Mesendoderm (in vitro differentiated cells): ENCODE measurements around the gene MVD.

Experiments
- DNase-seq: peaks from one replicate; pipeline ENCODE4 v3.0.0; 2013
- H2AK5ac ChIP-seq: 2 replicates; pipeline ENCODE4 v1.6.1; 2013; ENCODE audit warnings: low read length, inconsistent platforms
- H2BK120ac ChIP-seq: 2 replicates; pipeline ENCODE4 v1.6.1; 2013; ENCODE audit warnings: low read depth, mild to moderate bottlenecking, low read length, moderate library complexity, mixed read lengths
- H2BK15ac ChIP-seq: replicated peaks from 2 replicates; pipeline ENCODE4 v1.6.1; 2013; ENCODE audit warnings: low read depth, mild to moderate bottlenecking, moderate library complexity
- H2BK5ac ChIP-seq: 2 replicates; pipeline ENCODE4 v1.6.1; 2013; ENCODE audit warnings: low read length, inconsistent platforms
- H3K18ac ChIP-seq: 2 replicates; pipeline ENCODE4 v1.6.1; 2013; ENCODE audit warnings: mild to moderate bottlenecking, low read length, mixed read lengths
- H3K23ac ChIP-seq: one replicate; pipeline ENCODE4 v1.6.1; 2013; ENCODE audit warnings: low read length
- H3K27ac ChIP-seq: 2 replicates; pipeline ENCODE4 v1.5.1; 2013; ENCODE audit warnings: low read depth, mild to moderate bottlenecking, inconsistent platforms, low read length, moderate library complexity
- H3K27me3 ChIP-seq: 2 replicates; pipeline ENCODE4 v1.6.1; 2013; ENCODE audit warnings: low read length, control low read depth, mild to moderate bottlenecking, inconsistent platforms; ENCODE audit not compliant: insufficient read depth, poor library complexity
- H3K36me3 ChIP-seq: 2 replicates; pipeline ENCODE4 v1.6.1; 2013; ENCODE audit warnings: low read length, inconsistent platforms; ENCODE audit not compliant: control insufficient read depth, insufficient read depth
- H3K4ac ChIP-seq: one replicate; pipeline ENCODE4 v1.6.1; 2013; ENCODE audit warnings: low read depth, mild to moderate bottlenecking, low read length, moderate library complexity
- H3K4me1 ChIP-seq: 2 replicates; pipeline ENCODE4 v1.6.1; 2013; ENCODE audit warnings: low read depth, low read length, inconsistent platforms; ENCODE audit not compliant: control insufficient read depth
- H3K4me2 ChIP-seq: 2 replicates; pipeline ENCODE4 v1.6.1; 2013; ENCODE audit warnings: low read length
- H3K4me3 ChIP-seq: 2 replicates; pipeline ENCODE4 v1.5.1; 2013; ENCODE audit warnings: mild to moderate bottlenecking, low read length
- H3K56ac ChIP-seq: one replicate; pipeline ENCODE4 v1.6.1; 2013; ENCODE audit warnings: low read length
- H3K79me1 ChIP-seq: 2 replicates; pipeline ENCODE4 v1.6.1; 2013; ENCODE audit warnings: low read length, inconsistent platforms
- H3K79me2 ChIP-seq: 2 replicates; pipeline ENCODE4 v1.6.1; 2013; ENCODE audit warnings: mild to moderate bottlenecking, low read length; ENCODE audit not compliant: control insufficient read depth, insufficient read depth
- H3K9ac ChIP-seq: 2 replicates; pipeline ENCODE4 v1.6.1; 2013; ENCODE audit warnings: low read length, inconsistent platforms
- H4K5ac ChIP-seq: one replicate; pipeline ENCODE4 v1.6.1; 2013; ENCODE audit warnings: low read length
- H4K8ac ChIP-seq: one replicate; pipeline ENCODE4 v1.6.1; 2013; ENCODE audit warnings: low read depth, mild to moderate bottlenecking, control low read depth, low read length, moderate library complexity
- WGBS: extraction: QIAGEN DNeasy Blood & Tissue Kit; methylation state at CpG from one replicate; pipeline ENCODE4 v1.1.7; 2013; ENCODE audit warnings: low lambda C conversion rate, missing lambda C conversion rate; ENCODE audit not compliant: insufficient coverage; ENCODE audit errors: extremely low coverage; 5-methylcytosine and 5-hydroxymethylcytosine counted together

Gene MVD

GRCh38 chr16:88602091-88602490 is 60.8 kb downstream of the MVD start:
- Histone ChIP-seq H3K27me3 (no peaks in the 10 kb centered on the region), H3K56ac (no peak overlapping the region), H2AK5ac (no peak overlapping the region), H2BK5ac (no peak overlapping the region), H3K9ac (no peak overlapping the region), H3K18ac (no peak overlapping the region), H4K5ac (no peak overlapping the region), H3K23ac (no peak overlapping the region), H4K8ac (no peak overlapping the region), H3K79me2 (no peaks in the 10 kb centered on the region), H3K79me1 (no peaks in the 10 kb centered on the region), H3K4me1 (no peaks in the 10 kb centered on the region), H3K4me3 (no peak overlapping the region), H2BK120ac (no peak overlapping the region), H3K36me3 (peaks cover 13% of the 10 kb centered on the region), H2BK15ac (no peak overlapping the region), H3K27ac (no peak overlapping the region), H3K4ac (no peak overlapping the region), H3K4me2 (no peak overlapping the region)
- DNase-seq, result no peak
- no CpG with 5 or more reads among the region's 7 CpGs for WGBS
